GM10248 (cell line): ENCODE results near the gene TRIM7.
A peak's percentile ranks its signal among the peaks of the same experiment; 100 is the strongest.

Experiments used
- CTCF ChIA-PET: fragments of 300-600 bp; sonication (Branson Sonifier 250); formaldehyde crosslinking; extraction: SDS; loops from one replicate; lab custom pipeline; 2021; ENCODE audit warnings: antibody characterized with exemption; lab: Yijun Ruan, JAX
- POLR2A ChIA-PET: fragments of 350-650 bp; sonication (Branson Sonifier 250); formaldehyde crosslinking; extraction: SDS; loops from one replicate; lab custom pipeline; 2020; ENCODE audit warnings: antibody characterized with exemption; lab: Yijun Ruan, JAX
- DNase-seq: peaks from one replicate; pipeline ENCODE4 v3.0.0; 2012; ENCODE audit errors: extremely low spot score
- CTCF ChIP-seq: IDR thresholded peaks from 2 replicates; pipeline ENCODE4 v1.5.1; 2012; ENCODE audit warnings: mild to moderate bottlenecking, low read depth; ENCODE audit errors: extremely low read depth, missing control alignments, control extremely low read depth

TRIM7 gene

GRCh38 chr5:181191526-181192336, 13.3 kb downstream of the TRIM7 start:
- DNase-seq, result peak; percentile 92
- CTCF ChIA-PET, result interaction anchor here (1.0 to 9.1 kb wide), 4 partner anchors 13 to 407 kb away, joined by 3 to 109 read pairs (median 4); partner anchors contain the start of genes TRIM41 and TRIM7
- POLR2A ChIA-PET, result interaction anchor here (1.2 to 1.8 kb wide), 2 partner anchors 15 to 31 kb away, joined by 4 to 7 read pairs; partner anchors contain the start of gene TRIM41
- no peak for TF ChIP-seq CTCF

- no peak for DNase-seq
- peak; percentile 36 for TF ChIP-seq CTCF
- POLR2A ChIA-PET, result interaction anchor here (1.2 to 2.2 kb wide), 3 partner anchors 16 to 32 kb away, joined by 4 to 8 read pairs (median 7); partner anchors contain the start of gene TRIM41
- CTCF ChIA-PET, result interaction anchor here (1.0 to 9.1 kb wide), 8 partner anchors 10 to 407 kb away, joined by 3 to 109 read pairs (median 4); partner anchors contain the start of genes TRIM41 and TRIM7
Measured at GRCh38 chr5:181190711-181191525, 14.1 kb downstream of the TRIM7 start.

DNA sequence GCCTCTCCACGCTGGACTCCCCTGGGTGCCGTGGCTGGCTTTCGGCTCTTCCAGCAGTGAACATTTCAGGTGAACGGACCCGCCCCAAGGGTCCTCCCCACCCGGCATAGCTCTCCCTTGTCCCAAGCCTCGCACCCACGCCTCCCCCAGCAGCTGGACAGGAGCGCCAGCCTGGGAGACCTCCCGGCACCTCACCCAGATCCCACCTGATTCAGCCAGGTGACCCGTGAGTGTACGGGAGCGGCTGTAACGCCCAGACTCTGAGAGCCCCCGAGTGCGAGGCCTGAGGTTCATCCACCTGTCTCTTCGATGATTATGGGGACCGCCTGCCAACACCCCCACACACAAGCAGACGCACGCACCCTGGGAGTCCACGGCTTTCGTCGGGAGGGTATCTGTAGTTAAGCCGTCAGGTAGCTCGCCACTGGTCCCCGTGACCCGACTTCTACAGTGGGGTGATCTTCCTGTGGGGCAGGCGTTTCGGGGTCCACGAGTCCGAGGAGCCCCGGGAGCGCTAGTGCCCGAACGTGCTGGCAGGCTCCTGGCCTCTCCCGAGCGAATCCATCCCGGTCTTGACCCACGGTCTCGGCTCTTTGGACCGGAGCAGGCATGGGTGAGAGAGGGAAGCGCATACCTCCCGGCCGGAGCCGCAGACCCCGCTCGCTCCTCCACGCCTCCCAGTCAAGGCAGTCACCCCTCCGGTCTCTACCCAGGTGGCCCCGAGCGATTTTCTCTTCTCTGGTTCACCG, 14.9 kb downstream of the TRIM7 start:
- DNase-seq, result no peak
- POLR2A ChIA-PET, result interaction anchor here (0.7 to 2.2 kb wide), 3 partner anchors 17 to 65 kb away, joined by 3 to 8 read pairs (median 4); no protein-coding TSS in a partner anchor
- no peak for TF ChIP-seq CTCF
- CTCF ChIA-PET, result interaction anchor here (0.8 to 9.1 kb wide), 7 partner anchors 9 to 35 kb away, joined by 3 to 109 read pairs (median 3); partner anchors contain the start of gene TRIM7

GRCh38 chr5:181189363-181189961, 15.5 kb downstream of the TRIM7 start:
- CTCF ChIA-PET, result interaction anchor here (0.8 to 9.1 kb wide), 8 partner anchors 9 to 36 kb away, joined by 3 to 109 read pairs (median 3); partner anchors contain the start of gene TRIM7
- no peak for TF ChIP-seq CTCF
- POLR2A ChIA-PET, result interaction anchor here (0.7 to 2.2 kb wide), 3 partner anchors 18 to 66 kb away, joined by 3 to 8 read pairs (median 4); no protein-coding TSS in a partner anchor
- no peak for DNase-seq

DNA sequence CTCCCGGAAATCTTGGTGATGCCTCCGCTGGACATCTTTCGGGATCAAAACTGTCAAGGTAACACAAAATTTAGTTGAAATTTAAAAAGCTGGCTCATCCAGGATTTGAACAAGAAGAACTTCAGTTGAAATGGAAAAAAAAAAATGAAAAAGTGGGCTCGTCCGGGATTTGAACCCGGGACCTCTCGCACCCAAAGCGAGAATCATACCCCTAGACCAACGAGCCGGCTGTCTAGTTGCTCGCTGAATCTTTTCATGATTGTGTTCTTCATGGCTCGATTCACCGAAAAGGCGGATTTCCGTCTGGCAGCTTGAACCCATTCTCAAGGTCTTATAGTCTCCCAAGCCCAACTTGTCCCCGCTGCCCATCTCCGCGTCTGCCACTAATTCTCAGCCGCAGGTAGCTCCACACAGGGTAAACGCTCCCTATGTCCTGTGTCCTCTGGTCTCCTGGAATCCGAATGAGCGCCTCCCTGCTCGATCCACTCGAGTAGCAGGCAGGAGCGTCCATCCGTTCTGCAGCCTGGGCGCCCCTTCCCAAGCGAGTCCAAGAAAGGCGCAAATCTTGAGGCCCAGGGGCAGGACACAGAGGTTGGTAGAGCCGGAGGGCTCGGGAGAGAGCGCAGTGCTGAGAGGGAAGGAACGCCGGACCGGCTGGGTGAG, 16.2 kb downstream of the TRIM7 start:
- ChIA-PET POLR2A (interaction anchor here (1.4 to 2.2 kb wide), 2 partner anchors 18 to 55 kb away, joined by 3 to 8 read pairs; no protein-coding TSS in a partner anchor), CTCF (interaction anchor here (0.8 to 9.1 kb wide), 5 partner anchors 16 to 57 kb away, joined by 3 to 109 read pairs (median 3); partner anchors contain the start of gene TRIM7)
- DNase-seq, result no peak
- TF ChIP-seq CTCF, result no peak
